Esophagus (tissue), 2 donors: ENCODE measurements around the gene VSIG10L. TPM values are rescaled to one million over a fixed set of nuclear protein-coding genes. Genes with fewer than 3 reads are reported as not detected.

ENCODE experiments used
- H3K27ac ChIP-seq, 2 donors: one replicate each; pipeline ENCODE4 v1.5.1; 2013; ENCODE audit warnings: low read depth in 2 of 2, mild to moderate bottlenecking in 2 of 2, inconsistent platforms in 1 of 2, low read length in 1 of 2, moderate library complexity in 1 of 2
- H3K27me3 ChIP-seq, 2 donors: one replicate each; pipeline ENCODE4 v1.6.1; 2013; ENCODE audit warnings: low read length in 2 of 2, control low read depth in 1 of 2, mild to moderate bottlenecking in 1 of 2; ENCODE audit not compliant: insufficient read depth in 2 of 2, control insufficient read depth in 1 of 2
- H3K36me3 ChIP-seq, 2 donors: one replicate each; pipeline ENCODE4 v1.6.1; 2013; ENCODE audit warnings: low read length in 1 of 2; ENCODE audit not compliant: control insufficient read depth in 2 of 2, insufficient read depth in 2 of 2
- H3K4me1 ChIP-seq, 2 donors: one replicate each; pipeline ENCODE4 v1.6.1; 2013; ENCODE audit warnings: low read length in 1 of 2; ENCODE audit not compliant: control insufficient read depth in 2 of 2, insufficient read depth in 2 of 2
- H3K4me3 ChIP-seq, 2 donors: one replicate each; pipeline ENCODE4 v1.5.1; 2013; ENCODE audit warnings: low read length in 2 of 2, mild to moderate bottlenecking in 2 of 2, low read depth in 1 of 2, moderate library complexity in 1 of 2
- H3K9me3 ChIP-seq, 2 donors: one replicate each; pipeline ENCODE4 v1.6.1; 2013; ENCODE audit warnings: mild to moderate bottlenecking in 2 of 2, low read depth in 1 of 2, low read length in 1 of 2, moderate library complexity in 1 of 2; ENCODE audit not compliant: control insufficient read depth in 2 of 2, insufficient read depth in 1 of 2
- WGBS, 2 donors: extraction: QIAGEN DNeasy Blood & Tissue Kit; methylation state at CpG; one replicate each; pipeline ENCODE4 v1.1.7; 2013; 5-methylcytosine and 5-hydroxymethylcytosine counted together
- polyA plus RNA-seq, 2 donors: library from polyadenylated mRNA; stranded (reverse); fragments of 200-250 nt; gene quantifications; one replicate each; pipeline ENCODE4 v1.2.3, GENCODE V29; 2013
- donor health status: healthy with polysubstance abuse.
- donor health status: Bipolar disorder and iron deficiency.

VSIG10L gene
- polyA plus RNA-seq, 2 donors, result 122 to 227 TPM

GRCh38 chr19:51365965-51366388, 24.0 kb upstream of the VSIG10L start, which contains the start of gene ETFB:
Gene ETFB, minus strand, starts transcription at chr19:51366388. Its CDS starts 62 bp downstream, at chr19:51366326.
- H3K27ac ChIP-seq, result peak within 1 kb of the TSS; percentile 98
- no peaks in the 10 kb centered on the region for H3K36me3 ChIP-seq
- H3K4me3 ChIP-seq, result peak within 1 kb of the TSS; percentile 86 to 91
- peaks cover 4 to 22% of the 10 kb centered on the region in 2 donors for H3K4me1 ChIP-seq
- no peaks in the 10 kb centered on the region for H3K9me3 ChIP-seq
- H3K27me3 ChIP-seq, result no peaks in the 10 kb centered on the region
- 0% methylated on average over 27 of the region's 27 CpGs for WGBS, 2 donors

GRCh38 chr19:51365211-51365964, 23.4 kb upstream of the VSIG10L start:
- H3K4me1 ChIP-seq, result peaks cover 4 to 22% of the 10 kb centered on the region in 2 donors
- H3K27ac ChIP-seq, result peak overlapping the region; percentile 86 to 98
- H3K9me3 ChIP-seq, result no peaks in the 10 kb centered on the region
- no peaks in the 10 kb centered on the region for H3K27me3 ChIP-seq
- WGBS, 2 donors, result 13 to 14% methylated on average over 10 of the region's 10 CpGs
- peak overlapping the region; percentile 86 to 91 for H3K4me3 ChIP-seq
- no peaks in the 10 kb centered on the region for H3K36me3 ChIP-seq

GRCh38 chr19:51364200-51365106, 22.5 kb upstream of the VSIG10L start:
- H3K27ac ChIP-seq, result peak overlapping the region; percentile 52 to 88
- no peaks in the 10 kb centered on the region for H3K9me3 ChIP-seq
- WGBS, 2 donors, result 73 to 76% methylated on average over 15 of the region's 15 CpGs
- no peak overlapping the region for H3K4me3 ChIP-seq
- H3K36me3 ChIP-seq, result no peaks in the 10 kb centered on the region
- H3K27me3 ChIP-seq, result no peaks in the 10 kb centered on the region
- H3K4me1 ChIP-seq, result peaks cover 4 to 22% of the 10 kb centered on the region in 2 donors

GRCh38 chr19:51361239-51361638, 19.3 kb upstream of the VSIG10L start:
- WGBS, 2 donors, result 85 to 87% methylated on average over 13 of the region's 13 CpGs
- Histone ChIP-seq H3K36me3 (no peaks in the 10 kb centered on the region), H3K4me1 (peaks cover 4 to 17% of the 10 kb centered on the region in 2 donors), H3K27me3 (no peaks in the 10 kb centered on the region), H3K9me3 (no peaks in the 10 kb centered on the region), H3K4me3 (no peak overlapping the region), H3K27ac (no peak overlapping the region)

GRCh38 chr19:51359294-51359693, 17.4 kb upstream of the VSIG10L start:
- no peak overlapping the region for H3K4me3 ChIP-seq
- H3K27ac ChIP-seq, result peak overlapping the region; percentile 35 to 43
- no peaks in the 10 kb centered on the region for H3K27me3 ChIP-seq
- 53 to 73% methylated on average over 4 of the region's 4 CpGs for WGBS, 2 donors
- H3K36me3 ChIP-seq, result no peaks in the 10 kb centered on the region
- no peaks in the 10 kb centered on the region for H3K9me3 ChIP-seq
- peaks cover 4 to 9% of the 10 kb centered on the region in 2 donors for H3K4me1 ChIP-seq

- peaks cover 0 to 1% of the 10 kb centered on the region in 2 donors for H3K36me3 ChIP-seq
- H3K27me3 ChIP-seq, result no peaks in the 10 kb centered on the region
- no peaks in the 10 kb centered on the region for H3K9me3 ChIP-seq
- H3K4me3 ChIP-seq, result no peak overlapping the region
- peaks cover 0 to under 1% of the 10 kb centered on the region in 2 donors for H3K4me1 ChIP-seq
- WGBS, 2 donors, result 79 to 81% methylated on average over 7 of the region's 7 CpGs
- H3K27ac ChIP-seq, result no peak overlapping the region
Observed at GRCh38 chr19:51357952-51358351, 16.0 kb upstream of the VSIG10L start.

GRCh38 chr19:51356159-51356801, 14.3 kb upstream of the VSIG10L start:
- H3K4me1 ChIP-seq, result no peaks in the 10 kb centered on the region
- peaks cover 0 to 5% of the 10 kb centered on the region in 2 donors for H3K36me3 ChIP-seq
- WGBS, 2 donors, result 96 to 97% methylated on average over 10 of the region's 10 CpGs
- H3K27me3 ChIP-seq, result no peaks in the 10 kb centered on the region
- H3K27ac ChIP-seq, result no peak overlapping the region
- H3K4me3 ChIP-seq, result no peak overlapping the region
- no peaks in the 10 kb centered on the region for H3K9me3 ChIP-seq

GRCh38 chr19:51354742-51355148, 12.8 kb upstream of the VSIG10L start:
- Histone ChIP-seq H3K4me1 (peaks cover 0 to 3% of the 10 kb centered on the region in 2 donors), H3K36me3 (peaks cover 5% of the 10 kb centered on the region in 2 donors), H3K27me3 (no peaks in the 10 kb centered on the region), H3K4me3 (no peak overlapping the region), H3K9me3 (no peaks in the 10 kb centered on the region), H3K27ac (no peak overlapping the region)
- WGBS, 2 donors, result 39 to 55% methylated on average over 8 of the region's 8 CpGs

GRCh38 chr19:51354103-51354741, 12.3 kb upstream of the VSIG10L start:
- H3K4me3 ChIP-seq, result no peak overlapping the region
- no peak overlapping the region for H3K27ac ChIP-seq
- no peaks in the 10 kb centered on the region for H3K27me3 ChIP-seq
- peaks cover 0 to 3% of the 10 kb centered on the region in 2 donors for H3K4me1 ChIP-seq
- H3K36me3 ChIP-seq, result peaks cover 5% of the 10 kb centered on the region in 2 donors
- no peaks in the 10 kb centered on the region for H3K9me3 ChIP-seq
- 73 to 74% methylated on average over 12 of the region's 12 CpGs for WGBS, 2 donors
